ENCODE results near the gene KIF18A. TPM values are rescaled to one million over a fixed set of nuclear protein-coding genes. Genes with fewer than 3 reads are reported as not detected.

Gene KIF18A
- total and polyA plus RNA-seq, 2 of the 8 experiments (the other 6 are each of a cell fraction or from before 2014, with no cell fraction given): 4.0 to 23.3 TPM

GRCh38 chr11:28110108-28110820 lies 2.3 kb upstream of the KIF18A start (continued):
- TF ChIP-seq, protein P1, sequence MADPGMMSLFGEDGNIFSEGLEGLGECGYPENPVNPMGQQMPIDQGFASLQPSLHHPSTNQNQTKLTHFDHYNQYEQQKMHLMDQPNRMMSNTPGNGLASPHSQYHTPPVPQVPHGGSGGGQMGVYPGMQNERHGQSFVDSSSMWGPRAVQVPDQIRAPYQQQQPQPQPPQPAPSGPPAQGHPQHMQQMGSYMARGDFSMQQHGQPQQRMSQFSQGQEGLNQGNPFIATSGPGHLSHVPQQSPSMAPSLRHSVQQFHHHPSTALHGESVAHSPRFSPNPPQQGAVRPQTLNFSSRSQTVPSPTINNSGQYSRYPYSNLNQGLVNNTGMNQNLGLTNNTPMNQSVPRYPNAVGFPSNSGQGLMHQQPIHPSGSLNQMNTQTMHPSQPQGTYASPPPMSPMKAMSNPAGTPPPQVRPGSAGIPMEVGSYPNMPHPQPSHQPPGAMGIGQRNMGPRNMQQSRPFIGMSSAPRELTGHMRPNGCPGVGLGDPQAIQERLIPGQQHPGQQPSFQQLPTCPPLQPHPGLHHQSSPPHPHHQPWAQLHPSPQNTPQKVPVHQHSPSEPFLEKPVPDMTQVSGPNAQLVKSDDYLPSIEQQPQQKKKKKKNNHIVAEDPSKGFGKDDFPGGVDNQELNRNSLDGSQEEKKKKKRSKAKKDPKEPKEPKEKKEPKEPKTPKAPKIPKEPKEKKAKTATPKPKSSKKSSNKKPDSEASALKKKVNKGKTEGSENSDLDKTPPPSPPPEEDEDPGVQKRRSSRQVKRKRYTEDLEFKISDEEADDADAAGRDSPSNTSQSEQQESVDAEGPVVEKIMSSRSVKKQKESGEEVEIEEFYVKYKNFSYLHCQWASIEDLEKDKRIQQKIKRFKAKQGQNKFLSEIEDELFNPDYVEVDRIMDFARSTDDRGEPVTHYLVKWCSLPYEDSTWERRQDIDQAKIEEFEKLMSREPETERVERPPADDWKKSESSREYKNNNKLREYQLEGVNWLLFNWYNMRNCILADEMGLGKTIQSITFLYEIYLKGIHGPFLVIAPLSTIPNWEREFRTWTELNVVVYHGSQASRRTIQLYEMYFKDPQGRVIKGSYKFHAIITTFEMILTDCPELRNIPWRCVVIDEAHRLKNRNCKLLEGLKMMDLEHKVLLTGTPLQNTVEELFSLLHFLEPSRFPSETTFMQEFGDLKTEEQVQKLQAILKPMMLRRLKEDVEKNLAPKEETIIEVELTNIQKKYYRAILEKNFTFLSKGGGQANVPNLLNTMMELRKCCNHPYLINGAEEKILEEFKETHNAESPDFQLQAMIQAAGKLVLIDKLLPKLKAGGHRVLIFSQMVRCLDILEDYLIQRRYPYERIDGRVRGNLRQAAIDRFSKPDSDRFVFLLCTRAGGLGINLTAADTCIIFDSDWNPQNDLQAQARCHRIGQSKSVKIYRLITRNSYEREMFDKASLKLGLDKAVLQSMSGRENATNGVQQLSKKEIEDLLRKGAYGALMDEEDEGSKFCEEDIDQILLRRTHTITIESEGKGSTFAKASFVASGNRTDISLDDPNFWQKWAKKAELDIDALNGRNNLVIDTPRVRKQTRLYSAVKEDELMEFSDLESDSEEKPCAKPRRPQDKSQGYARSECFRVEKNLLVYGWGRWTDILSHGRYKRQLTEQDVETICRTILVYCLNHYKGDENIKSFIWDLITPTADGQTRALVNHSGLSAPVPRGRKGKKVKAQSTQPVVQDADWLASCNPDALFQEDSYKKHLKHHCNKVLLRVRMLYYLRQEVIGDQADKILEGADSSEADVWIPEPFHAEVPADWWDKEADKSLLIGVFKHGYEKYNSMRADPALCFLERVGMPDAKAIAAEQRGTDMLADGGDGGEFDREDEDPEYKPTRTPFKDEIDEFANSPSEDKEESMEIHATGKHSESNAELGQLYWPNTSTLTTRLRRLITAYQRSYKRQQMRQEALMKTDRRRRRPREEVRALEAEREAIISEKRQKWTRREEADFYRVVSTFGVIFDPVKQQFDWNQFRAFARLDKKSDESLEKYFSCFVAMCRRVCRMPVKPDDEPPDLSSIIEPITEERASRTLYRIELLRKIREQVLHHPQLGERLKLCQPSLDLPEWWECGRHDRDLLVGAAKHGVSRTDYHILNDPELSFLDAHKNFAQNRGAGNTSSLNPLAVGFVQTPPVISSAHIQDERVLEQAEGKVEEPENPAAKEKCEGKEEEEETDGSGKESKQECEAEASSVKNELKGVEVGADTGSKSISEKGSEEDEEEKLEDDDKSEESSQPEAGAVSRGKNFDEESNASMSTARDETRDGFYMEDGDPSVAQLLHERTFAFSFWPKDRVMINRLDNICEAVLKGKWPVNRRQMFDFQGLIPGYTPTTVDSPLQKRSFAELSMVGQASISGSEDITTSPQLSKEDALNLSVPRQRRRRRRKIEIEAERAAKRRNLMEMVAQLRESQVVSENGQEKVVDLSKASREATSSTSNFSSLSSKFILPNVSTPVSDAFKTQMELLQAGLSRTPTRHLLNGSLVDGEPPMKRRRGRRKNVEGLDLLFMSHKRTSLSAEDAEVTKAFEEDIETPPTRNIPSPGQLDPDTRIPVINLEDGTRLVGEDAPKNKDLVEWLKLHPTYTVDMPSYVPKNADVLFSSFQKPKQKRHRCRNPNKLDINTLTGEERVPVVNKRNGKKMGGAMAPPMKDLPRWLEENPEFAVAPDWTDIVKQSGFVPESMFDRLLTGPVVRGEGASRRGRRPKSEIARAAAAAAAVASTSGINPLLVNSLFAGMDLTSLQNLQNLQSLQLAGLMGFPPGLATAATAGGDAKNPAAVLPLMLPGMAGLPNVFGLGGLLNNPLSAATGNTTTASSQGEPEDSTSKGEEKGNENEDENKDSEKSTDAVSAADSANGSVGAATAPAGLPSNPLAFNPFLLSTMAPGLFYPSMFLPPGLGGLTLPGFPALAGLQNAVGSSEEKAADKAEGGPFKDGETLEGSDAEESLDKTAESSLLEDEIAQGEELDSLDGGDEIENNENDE (IDR thresholded peaks at IDR 0.05; ENCODE audit: insufficient replicate concordance, low read length): peak; percentile 80
- no peak for TF ChIP-seq JUN (IDR thresholded peaks at IDR 0.05; ENCODE audit: low read depth, low read length)
- peak; percentile 86; the same call in 1 of the 2 replicates for TF ChIP-seq GTF2F1 (IDR thresholded peaks at IDR 0.05; ENCODE audit: borderline replicate concordance, low read depth, low read length)
- peak; percentile 57; the same call in 1 of the 2 replicates for TF ChIP-seq TEAD4 (IDR thresholded peaks at IDR 0.05; ENCODE audit: low read depth, low read length)
- TF ChIP-seq POLR2A (IDR thresholded peaks at IDR 0.05; ENCODE audit: control extremely low read depth in 1 of 2, low read depth in 2 of 2, low read length in 2 of 2): peak; percentile 80 to 92
- TF ChIP-seq CEBPB (IDR thresholded peaks at IDR 0.05; ENCODE audit: low read depth, low read length): no peak
- peak; percentile 53 for TF ChIP-seq E2F6 (IDR thresholded peaks at IDR 0.05)
- peak in 1 of 2 experiments; percentile 26; a peak in 1 of 4 replicates for TF ChIP-seq RAD21 (IDR thresholded peaks at IDR 0.05 in 1 of 2, conservative IDR thresholded peaks at IDR 0.05 in 1 of 2; ENCODE audit: low read depth in 2 of 2, low read length in 2 of 2)
- TF ChIP-seq SIX5 (IDR thresholded peaks at IDR 0.05; ENCODE audit: low read depth, low read length): peak; percentile 52; the same call in 1 of the 2 replicates
- TF ChIP-seq SP4 (IDR thresholded peaks at IDR 0.05; ENCODE audit: low read length): peak; percentile 69; the same call in 1 of the 2 replicates
